Measurements from ENCODE around the gene S1PR1.

S1PR1 gene

DNA sequence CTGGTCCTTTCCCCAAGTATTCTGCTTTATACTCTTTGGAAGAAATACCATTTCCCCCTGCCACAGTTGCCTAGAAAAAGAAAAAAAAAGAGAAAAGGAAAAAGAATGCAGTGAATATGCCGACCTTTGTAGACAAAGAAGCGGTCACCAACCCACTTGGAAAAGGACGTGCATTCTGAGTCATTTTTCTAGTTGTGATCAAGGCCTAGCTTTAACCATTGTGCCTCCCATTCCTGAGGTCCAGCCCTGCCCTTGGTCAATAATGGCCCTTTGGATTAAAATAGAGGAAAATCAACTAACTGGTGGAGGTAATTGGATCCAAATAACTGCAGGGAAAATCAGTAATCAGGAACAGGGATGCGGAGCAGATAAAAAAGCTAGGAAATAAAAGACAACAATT lies 24.8 kb downstream of the S1PR1 start:
- no peak for TF ChIP-seq USF1 (IDR thresholded peaks at IDR 0.05)
- no peak for TF ChIP-seq TCF12 (IDR thresholded peaks at IDR 0.05; ENCODE audit: low read depth)
- no peak for TF ChIP-seq RAD21 (IDR thresholded peaks at IDR 0.05; ENCODE audit: low read depth)
- no peak for TF ChIP-seq EGR1 (IDR thresholded peaks at IDR 0.05)
- no peak for TF ChIP-seq TEAD4 (IDR thresholded peaks at IDR 0.05)
- TF ChIP-seq CREB1 (IDR thresholded peaks at IDR 0.05; ENCODE audit: low read depth): no peak
- TF ChIP-seq YY1 (IDR thresholded peaks at IDR 0.05; ENCODE audit: low read depth): no peak
- no peak for TF ChIP-seq CEBPB (IDR thresholded peaks at IDR 0.05)

GRCh38 chr1:101262060-101262459 lies 25.2 kb downstream of the S1PR1 start:
- TF ChIP-seq ZBTB7A (IDR thresholded peaks at IDR 0.05; ENCODE audit: low read depth): no peak
- TF ChIP-seq TCF12 (IDR thresholded peaks at IDR 0.05; ENCODE audit: low read depth): no peak
- no peak for TF ChIP-seq EP300 (IDR thresholded peaks at IDR 0.05; ENCODE audit: borderline replicate concordance)
- no peak for TF ChIP-seq RAD21 (IDR thresholded peaks at IDR 0.05; ENCODE audit: low read depth)
- no peak for TF ChIP-seq TAF1 (IDR thresholded peaks at IDR 0.05; ENCODE audit: low read depth)
- TF ChIP-seq FOXM1 (IDR thresholded peaks at IDR 0.05; ENCODE audit: borderline replicate concordance, low read depth): no peak
- TF ChIP-seq NFIC (IDR thresholded peaks at IDR 0.05): no peak
- no peak for TF ChIP-seq YY1 (IDR thresholded peaks at IDR 0.05; ENCODE audit: low read depth)
- TF ChIP-seq, protein P1, sequence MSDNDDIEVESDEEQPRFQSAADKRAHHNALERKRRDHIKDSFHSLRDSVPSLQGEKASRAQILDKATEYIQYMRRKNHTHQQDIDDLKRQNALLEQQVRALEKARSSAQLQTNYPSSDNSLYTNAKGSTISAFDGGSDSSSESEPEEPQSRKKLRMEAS (IDR thresholded peaks at IDR 0.05): no peak
- no peak for TF ChIP-seq TEAD4 (IDR thresholded peaks at IDR 0.05)

GRCh38 chr1:101262630-101263348 lies 26.0 kb downstream of the S1PR1 start:
- TF ChIP-seq, protein P1 (IDR thresholded peaks at IDR 0.05): no peak
- TF ChIP-seq EP300 (IDR thresholded peaks at IDR 0.05; ENCODE audit: borderline replicate concordance) (no peak), USF1 (IDR thresholded peaks at IDR 0.05) (no peak), ZBTB7A (IDR thresholded peaks at IDR 0.05; ENCODE audit: low read depth) (no peak), RAD21 (IDR thresholded peaks at IDR 0.05; ENCODE audit: low read depth) (no peak), EGR1 (IDR thresholded peaks at IDR 0.05) (no peak), YY1 (IDR thresholded peaks at IDR 0.05; ENCODE audit: low read depth) (no peak), TCF12 (IDR thresholded peaks at IDR 0.05; ENCODE audit: low read depth) (no peak), REST (IDR thresholded peaks at IDR 0.05; ENCODE audit: low read depth) (no peak), NFIC (IDR thresholded peaks at IDR 0.05) (no peak)

DNA sequence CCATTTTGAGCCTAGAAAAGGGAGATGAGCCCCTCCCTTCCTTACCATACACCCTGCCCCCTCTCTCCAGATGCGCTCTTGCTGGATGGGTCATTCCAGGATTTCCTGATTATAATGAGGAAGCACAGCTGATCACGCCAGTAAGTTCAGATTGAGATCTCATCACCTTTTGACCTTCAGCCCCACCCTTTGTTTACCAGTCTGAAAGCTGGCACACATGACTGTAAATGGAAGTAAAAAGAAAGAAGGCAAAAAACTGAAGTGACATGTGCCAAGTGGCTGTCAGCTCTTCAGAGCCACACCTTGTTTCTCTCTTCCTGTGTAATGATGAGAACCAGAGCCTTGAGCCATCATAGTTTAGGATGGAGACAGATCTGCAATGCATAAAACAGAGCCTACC lies 27.9 kb downstream of the S1PR1 start:
- TF ChIP-seq EGR1 (IDR thresholded peaks at IDR 0.05) (no peak), YY1 (IDR thresholded peaks at IDR 0.05; ENCODE audit: low read depth) (no peak), CEBPB (IDR thresholded peaks at IDR 0.05) (no peak), FOXM1 (IDR thresholded peaks at IDR 0.05; ENCODE audit: borderline replicate concordance, low read depth) (no peak), RAD21 (IDR thresholded peaks at IDR 0.05; ENCODE audit: low read depth) (no peak), REST (IDR thresholded peaks at IDR 0.05; ENCODE audit: low read depth) (no peak), TEAD4 (IDR thresholded peaks at IDR 0.05) (no peak), EP300 (IDR thresholded peaks at IDR 0.05; ENCODE audit: borderline replicate concordance) (no peak)

DNA sequence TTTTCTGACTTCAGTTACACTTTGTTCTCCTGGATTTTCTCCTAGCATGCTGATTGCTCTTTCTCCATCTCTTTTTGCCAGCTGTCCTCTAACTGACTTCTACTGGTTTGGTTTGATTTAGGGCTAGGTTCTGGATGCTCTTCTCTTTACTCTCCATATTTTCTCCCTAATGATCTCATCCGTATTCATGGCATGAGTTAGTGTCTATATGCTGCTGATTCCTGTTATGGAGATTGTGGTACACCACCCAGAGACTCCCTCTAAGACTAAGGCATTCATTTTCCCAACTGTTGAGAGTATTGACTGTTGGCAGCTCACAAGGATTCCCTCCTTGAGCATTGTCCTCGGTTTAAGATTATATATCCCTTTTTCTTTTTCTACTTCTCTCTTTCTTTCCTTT lies 28.9 kb downstream of the S1PR1 start:
- TF ChIP-seq FOXM1 (IDR thresholded peaks at IDR 0.05; ENCODE audit: borderline replicate concordance, low read depth): no peak
- no peak for TF ChIP-seq CEBPB (IDR thresholded peaks at IDR 0.05)
- no peak for TF ChIP-seq TEAD4 (IDR thresholded peaks at IDR 0.05)

DNA sequence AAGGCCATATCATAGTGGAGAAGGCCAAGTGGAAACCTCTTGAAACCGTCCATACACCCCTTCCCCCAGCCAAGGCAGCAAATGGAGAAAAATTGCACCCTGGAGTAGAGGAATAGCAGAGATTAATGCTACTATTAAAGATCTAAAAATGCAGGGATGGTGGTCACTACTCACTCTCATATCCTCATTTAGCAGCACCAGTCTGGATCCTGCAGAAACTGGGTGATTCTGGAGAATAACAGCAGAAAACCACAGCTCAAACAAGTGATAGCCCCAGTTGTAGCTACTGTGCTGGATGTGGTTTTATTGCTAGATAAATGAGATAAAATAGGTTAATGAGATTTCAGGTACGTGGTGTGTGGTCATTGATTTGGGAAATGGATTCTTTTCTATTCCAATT lies 30.3 kb downstream of the S1PR1 start:
- TF ChIP-seq CREB1 (IDR thresholded peaks at IDR 0.05; ENCODE audit: low read depth): no peak
- TF ChIP-seq EP300 (IDR thresholded peaks at IDR 0.05; ENCODE audit: borderline replicate concordance): no peak
- no peak for TF ChIP-seq RAD21 (IDR thresholded peaks at IDR 0.05; ENCODE audit: low read depth)
- no peak for TF ChIP-seq NFIC (IDR thresholded peaks at IDR 0.05)
- no peak for TF ChIP-seq TCF12 (IDR thresholded peaks at IDR 0.05; ENCODE audit: low read depth)
- TF ChIP-seq, protein P1 (IDR thresholded peaks at IDR 0.05): no peak
- TF ChIP-seq TAF1 (IDR thresholded peaks at IDR 0.05; ENCODE audit: low read depth): no peak
- no peak for TF ChIP-seq EGR1 (IDR thresholded peaks at IDR 0.05)
- TF ChIP-seq TEAD4 (IDR thresholded peaks at IDR 0.05): no peak
- TF ChIP-seq ZBTB7A (IDR thresholded peaks at IDR 0.05; ENCODE audit: low read depth): no peak
- no peak for TF ChIP-seq REST (IDR thresholded peaks at IDR 0.05; ENCODE audit: low read depth)
- TF ChIP-seq CEBPB (IDR thresholded peaks at IDR 0.05): no peak
- no peak for TF ChIP-seq USF1 (IDR thresholded peaks at IDR 0.05)
- TF ChIP-seq YY1 (IDR thresholded peaks at IDR 0.05; ENCODE audit: low read depth): no peak
- TF ChIP-seq FOXM1 (IDR thresholded peaks at IDR 0.05; ENCODE audit: borderline replicate concordance, low read depth): no peak
